GM06990 (cell line): ENCODE results near the gene DTX1.

ENCODE experiments used
- DNase-seq: peaks from one replicate; pipeline ENCODE4 v3.0.0-alpha.2; 2011; ENCODE audit not compliant: insufficient read length; ENCODE audit errors: extremely low read depth
- H3K27me3 ChIP-seq: replicated peaks from 2 replicates; pipeline ENCODE4 v1.6.0; 2011; ENCODE audit warnings: low read length; ENCODE audit not compliant: control insufficient read depth, insufficient read depth
- H3K36me3 ChIP-seq: 2 replicates; pipeline ENCODE4 v1.5.1; 2011; ENCODE audit warnings: low read length; ENCODE audit not compliant: control insufficient read depth, insufficient read depth
- H3K4me3 ChIP-seq: replicated peaks from 2 replicates; pipeline ENCODE4 v1.5.1; 2011; ENCODE audit warnings: low read depth, mild to moderate bottlenecking, control low read depth, low read length
- CTCF ChIP-seq: IDR thresholded peaks from 2 replicates; pipeline ENCODE4 v1.5.1; 2011; ENCODE audit warnings: low read length, control low read depth, mild to moderate bottlenecking, inconsistent platforms; ENCODE audit not compliant: insufficient read depth, poor library complexity, severe bottlenecking

Gene DTX1

GRCh38 chr12:113095405-113095804, 38.9 kb downstream of the DTX1 start:
- no peak overlapping the region for H3K4me3 ChIP-seq
- no peak for TF ChIP-seq CTCF
- H3K27me3 ChIP-seq, result no peaks in the 10 kb centered on the region; the same call in 1 of the 2 replicates
- no peaks in the 10 kb centered on the region for H3K36me3 ChIP-seq
- no peak for DNase-seq

DNA sequence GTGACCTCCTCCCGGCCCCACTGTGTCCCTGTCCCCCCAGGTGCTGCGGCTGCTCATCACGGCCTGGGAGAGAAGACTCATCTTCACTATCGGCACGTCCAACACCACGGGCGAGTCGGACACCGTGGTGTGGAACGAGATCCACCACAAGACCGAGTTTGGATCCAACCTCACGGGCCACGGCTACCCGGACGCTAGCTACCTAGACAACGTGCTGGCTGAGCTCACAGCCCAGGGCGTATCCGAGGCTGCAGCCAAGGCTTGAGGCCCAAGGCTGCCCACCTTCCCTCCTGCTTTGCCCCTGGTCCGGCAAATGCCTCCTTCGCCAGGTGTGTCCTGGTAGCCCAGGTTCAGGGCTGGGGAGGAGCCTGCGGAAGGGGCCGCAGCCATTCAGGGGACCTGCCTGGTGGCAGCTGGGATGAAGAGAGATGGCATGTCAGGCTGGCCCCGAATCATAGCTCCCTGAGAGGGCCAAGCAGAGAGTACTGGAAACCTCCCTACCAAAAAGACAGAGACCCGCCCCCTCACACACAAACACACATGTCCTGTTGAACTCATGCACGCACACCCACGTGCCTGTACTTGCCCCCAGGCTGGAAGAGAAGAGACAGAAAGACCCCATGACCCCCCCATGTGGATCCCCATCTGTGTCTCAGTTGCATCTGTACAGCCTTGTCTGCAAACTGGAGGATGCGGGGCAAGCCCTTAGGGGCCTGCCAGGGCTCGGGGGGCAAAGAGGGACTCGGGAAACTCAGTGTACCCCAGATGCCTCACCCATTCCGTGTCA, 40.3 kb downstream of the DTX1 start:
- no peak for TF ChIP-seq CTCF
- no peak for DNase-seq
- H3K27me3 ChIP-seq, result no peaks in the 10 kb centered on the region; the same call in 1 of the 2 replicates
- no peak overlapping the region for H3K4me3 ChIP-seq
- no peaks in the 10 kb centered on the region for H3K36me3 ChIP-seq

GRCh38 chr12:113097716-113098440, 41.3 kb downstream of the DTX1 start:
- Histone ChIP-seq H3K27me3 (no peaks in the 10 kb centered on the region; the same call in 1 of the 2 replicates), H3K36me3 (no peaks in the 10 kb centered on the region), H3K4me3 (no peak overlapping the region)
- no peak for DNase-seq
- TF ChIP-seq CTCF, result no peak

GRCh38 chr12:113098441-113099028, 42.0 kb downstream of the DTX1 start:
- peak; percentile 66 for DNase-seq
- Histone ChIP-seq H3K36me3 (no peaks in the 10 kb centered on the region), H3K27me3 (no peaks in the 10 kb centered on the region; the same call in 1 of the 2 replicates), H3K4me3 (no peak overlapping the region)
- peak; percentile 95 for TF ChIP-seq CTCF

DNA sequence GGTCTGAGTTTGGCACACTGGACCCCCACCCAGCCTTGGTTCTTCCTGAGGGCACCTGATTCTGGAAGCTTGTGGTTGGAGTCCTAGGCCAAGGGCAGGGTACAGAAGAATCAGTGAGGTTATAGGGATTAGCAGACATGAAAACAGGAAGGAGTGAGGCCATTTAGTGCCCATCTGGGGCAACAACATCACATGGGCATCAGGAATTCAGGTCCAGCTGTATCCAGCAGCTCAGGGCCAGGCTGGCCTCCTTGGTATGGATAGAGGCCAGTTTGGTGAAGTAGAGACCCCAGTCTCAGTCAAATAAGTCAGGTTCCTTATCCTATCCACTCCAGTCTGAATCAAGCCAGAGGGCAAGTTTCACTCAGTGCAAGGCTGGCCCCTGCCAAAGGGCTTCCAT, 42.8 kb downstream of the DTX1 start:
- DNase-seq, result no peak
- TF ChIP-seq CTCF, result no peak

More for the DNA sequence above, 42.8 kb downstream of the DTX1 start:
- H3K4me3 ChIP-seq, result no peak overlapping the region
- H3K27me3 ChIP-seq, result no peaks in the 10 kb centered on the region; the same call in 1 of the 2 replicates
- no peaks in the 10 kb centered on the region for H3K36me3 ChIP-seq
